ENCODE data around the gene WDR26. TPM values are rescaled to one million over a fixed set of nuclear protein-coding genes. Genes with fewer than 3 reads are reported as not detected.

Gene WDR26
- total RNA-seq, 3 donors from 2014 or later, result 88.5 to 108 (median 108) TPM

- H3K27me3 ChIP-seq, result no peaks in the 10 kb centered on the region
Observed at GRCh38 chr1:224447971-224448370, 13.4 kb upstream of the WDR26 start.

DNA sequence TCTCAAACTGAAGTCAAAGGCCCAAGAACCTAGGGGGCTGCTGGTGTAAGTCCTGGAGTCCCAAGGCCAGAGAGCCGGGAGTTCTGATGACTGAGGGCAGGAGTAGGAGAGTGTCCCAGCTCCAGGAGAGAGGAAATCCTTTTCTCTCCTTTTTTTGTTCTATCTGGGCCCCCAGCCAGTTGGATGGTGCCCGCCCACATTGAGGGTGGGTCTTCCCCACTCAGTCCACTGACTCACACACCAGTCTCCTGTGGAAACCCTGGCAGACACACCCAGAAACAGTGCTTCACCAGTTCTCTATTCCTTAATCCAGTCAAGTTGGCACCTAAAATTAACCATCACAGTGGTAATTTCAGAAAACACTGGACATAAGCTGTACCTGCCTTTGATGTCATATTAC is 12.7 kb upstream of the WDR26 start:
- DNase-seq (ENCODE audit: low spot score in 2 of 2), result no peak
- Histone ChIP-seq H3K36me3 (no peaks in the 10 kb centered on the region), H3K4me1 (no peaks in the 10 kb centered on the region), H3K27me3 (no peaks in the 10 kb centered on the region), H3K9me3 (no peaks in the 10 kb centered on the region), H3K4me3 (no peak overlapping the region), H3K27ac (peak overlapping the region; percentile 14 to 48)
- TF ChIP-seq CTCF (IDR thresholded peaks at IDR 0.05), result no peak
- TF ChIP-seq POLR2AphosphoS5 (IDR thresholded peaks at IDR 0.05), result no peak
- TF ChIP-seq POLR2A (IDR thresholded peaks at IDR 0.05), result no peak
- intact Hi-C loops (cut with DNase I; ENCODE audit: low total_unique reads), result no loop called here

More at GRCh38 chr1:224447971-224448370, 13.4 kb upstream of the WDR26 start:
- H3K36me3 ChIP-seq, result no peaks in the 10 kb centered on the region
- no peak for DNase-seq (ENCODE audit: low spot score in 2 of 2)
- no peak overlapping the region for H3K4me3 ChIP-seq
- no peaks in the 10 kb centered on the region for H3K4me1 ChIP-seq
- no peak overlapping the region for H3K27ac ChIP-seq
- intact Hi-C loops (cut with DNase I; ENCODE audit: low total_unique reads), result no loop called here
- H3K9me3 ChIP-seq, result no peaks in the 10 kb centered on the region
- TF ChIP-seq POLR2AphosphoS5 (IDR thresholded peaks at IDR 0.05) (no peak), CTCF (IDR thresholded peaks at IDR 0.05) (no peak), POLR2A (IDR thresholded peaks at IDR 0.05) (no peak)

DNA sequence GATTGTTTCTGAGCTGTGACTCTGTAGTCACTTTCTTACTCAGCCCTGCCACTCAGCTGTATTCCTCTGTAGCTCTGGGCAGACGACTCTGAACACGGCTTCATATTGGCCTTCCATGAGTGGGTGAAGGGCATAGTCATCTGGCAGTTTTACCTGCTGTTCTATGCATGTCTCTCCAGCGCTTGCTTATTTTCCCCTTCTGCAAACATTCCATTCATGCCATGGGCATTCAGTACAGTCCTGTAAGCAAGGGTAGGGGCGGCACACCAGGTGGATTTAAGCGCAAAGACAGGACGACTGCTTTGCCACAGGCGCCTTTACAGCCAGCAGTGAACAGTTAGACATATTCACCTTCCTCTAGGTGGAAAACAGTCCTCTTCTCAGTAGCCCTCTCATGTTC is 4.4 kb upstream of the WDR26 start:
- Histone ChIP-seq H3K4me3 (no peak overlapping the region), H3K36me3 (no peaks in the 10 kb centered on the region), H3K9me3 (no peaks in the 10 kb centered on the region), H3K4me1 (peaks cover 0 to 12% of the 10 kb centered on the region in 2 donors), H3K27me3 (no peaks in the 10 kb centered on the region), H3K27ac (no peak overlapping the region)
- DNase-seq (ENCODE audit: low spot score in 2 of 2), result no peak
- TF ChIP-seq POLR2A (IDR thresholded peaks at IDR 0.05) (no peak), POLR2AphosphoS5 (IDR thresholded peaks at IDR 0.05) (no peak), CTCF (IDR thresholded peaks at IDR 0.05) (no peak)
- intact Hi-C loops (cut with DNase I; ENCODE audit: low total_unique reads), result no loop called here

- no peak overlapping the region for H3K4me3 ChIP-seq
- DNase-seq (ENCODE audit: low spot score in 2 of 2), result no peak
- H3K9me3 ChIP-seq, result no peaks in the 10 kb centered on the region
- TF ChIP-seq CTCF (IDR thresholded peaks at IDR 0.05) (no peak), POLR2A (IDR thresholded peaks at IDR 0.05) (no peak), POLR2AphosphoS5 (IDR thresholded peaks at IDR 0.05) (no peak)
- intact Hi-C loops (cut with DNase I; ENCODE audit: low total_unique reads), result no loop called here
- no peaks in the 10 kb centered on the region for H3K36me3 ChIP-seq
- H3K4me1 ChIP-seq, result peaks cover 0 to 12% of the 10 kb centered on the region in 2 donors
- no peaks in the 10 kb centered on the region for H3K27me3 ChIP-seq
- H3K27ac ChIP-seq, result peak overlapping the region; percentile 99
Observed at GRCh38 chr1:224435999-224436398, 1.4 kb upstream of the WDR26 start.

- H3K27ac ChIP-seq, result peak overlapping the region; percentile 99
- intact Hi-C loops (cut with DNase I; ENCODE audit: low total_unique reads), result no loop called here
- DNase-seq (ENCODE audit: low spot score in 2 of 2), result no peak
Observed at GRCh38 chr1:224435318-224435763, 744 bp upstream of the WDR26 start.

More at GRCh38 chr1:224435318-224435763, 744 bp upstream of the WDR26 start:
- Histone ChIP-seq H3K27me3 (no peaks in the 10 kb centered on the region), H3K9me3 (no peaks in the 10 kb centered on the region), H3K4me3 (peak overlapping the region; percentile 83 to 88 (median 87)), H3K36me3 (no peaks in the 10 kb centered on the region), H3K4me1 (peaks cover 0 to 12% of the 10 kb centered on the region in 2 donors)
- TF ChIP-seq POLR2AphosphoS5 (IDR thresholded peaks at IDR 0.05) (no peak), POLR2A (IDR thresholded peaks at IDR 0.05) (no peak), CTCF (IDR thresholded peaks at IDR 0.05) (no peak)

Measured in breast epithelium (tissue), 4 donors.